NB4 (cell line): ENCODE results near the gene NAPA.

Source experiments
- CTCF ChIP-seq: IDR thresholded peaks from one replicate; pipeline ENCODE4 v1.5.1; 2012; ENCODE audit warnings: low read depth, low read length
- MAX ChIP-seq: IDR thresholded peaks from 2 replicates; pipeline ENCODE4 v1.6.1; 2011; ENCODE audit warnings: low read depth, low read length
- POLR2A ChIP-seq: IDR thresholded peaks from 2 replicates; pipeline ENCODE4 v1.6.1; 2011; ENCODE audit warnings: mild to moderate bottlenecking; ENCODE audit not compliant: insufficient read length; ENCODE audit errors: extremely low read depth

GRCh38 chr19:47503130-47503825, 11.6 kb downstream of the NAPA start:
- TF ChIP-seq CTCF (no peak), POLR2A (no peak), MAX (no peak)
